ENCODE measurements around the gene TSPEAR. TPM values are rescaled to one million over a fixed set of nuclear protein-coding genes. Genes with fewer than 3 reads are reported as not detected.

Gene TSPEAR
- total and polyA plus RNA-seq, 4 experiments from 2014 or later: 0.07 TPM; not detected in 3

- no peak for DNase-seq
These were observed 39.3 kb upstream of the TSPEAR start for GRCh38 chr21:44750675-44751025.

GRCh38 chr21:44749759-44750674 is 38.6 kb upstream of the TSPEAR start:
- no peak overlapping the region for H3K27ac Mint-ChIP-seq
- H3K27me3 ChIP-seq (ENCODE audit: insufficient read depth, low read length): no peaks in the 10 kb centered on the region
- H3K4me1 Mint-ChIP-seq: peaks cover 0 to 1% (median 0%) of the 10 kb centered on the region in 4 donors
- no peak for DNase-seq
- H3K4me3 Mint-ChIP-seq: no peak overlapping the region
- no peaks in the 10 kb centered on the region for H3K36me3 Mint-ChIP-seq
- H3K27me3 Mint-ChIP-seq: peaks cover 11 to 12% of the 10 kb centered on the region in 2 donors
- intact Hi-C loops (cut with micrococcal nuclease): no loop called here
- H3K36me3 ChIP-seq (ENCODE audit: insufficient read depth, low read length): no peaks in the 10 kb centered on the region
- no peak overlapping the region for H3K27ac ChIP-seq (ENCODE audit: low read depth, low read length)
- CTCF ChIA-PET (ENCODE audit: partially characterized antibody): interaction anchor here (0.9 kb wide), 1 partner anchor 43 kb away, joined by 4 read pairs; no protein-coding TSS in a partner anchor
- H3K9me3 Mint-ChIP-seq: no peaks in the 10 kb centered on the region
- no peaks in the 10 kb centered on the region for H3K9me3 ChIP-seq (ENCODE audit: control insufficient read depth in 1 of 2, low read length in 2 of 2)
- no peaks in the 10 kb centered on the region for H3K4me1 ChIP-seq (ENCODE audit: insufficient read depth, low read length)
- POLR2A ChIA-PET (ENCODE audit: partially characterized antibody): no interaction called here
- no peak overlapping the region for H3K4me3 ChIP-seq (ENCODE audit: low read length in 2 of 2)

More at GRCh38 chr21:44750675-44751025, 39.3 kb upstream of the TSPEAR start:
- peaks cover 11 to 12% of the 10 kb centered on the region in 2 donors for H3K27me3 Mint-ChIP-seq
- H3K4me1 Mint-ChIP-seq: peaks cover 0 to 1% (median 0%) of the 10 kb centered on the region in 4 donors
- no peaks in the 10 kb centered on the region for H3K36me3 ChIP-seq (ENCODE audit: insufficient read depth, low read length)
- no peaks in the 10 kb centered on the region for H3K4me1 ChIP-seq (ENCODE audit: insufficient read depth, low read length)
- H3K36me3 Mint-ChIP-seq: no peaks in the 10 kb centered on the region
- no peak overlapping the region for H3K4me3 Mint-ChIP-seq
- no peak overlapping the region for H3K27ac ChIP-seq (ENCODE audit: low read depth, low read length)
- no peaks in the 10 kb centered on the region for H3K27me3 ChIP-seq (ENCODE audit: insufficient read depth, low read length)
- intact Hi-C loops (cut with micrococcal nuclease): no loop called here
- H3K9me3 ChIP-seq (ENCODE audit: control insufficient read depth in 1 of 2, low read length in 2 of 2): no peaks in the 10 kb centered on the region
- no peaks in the 10 kb centered on the region for H3K9me3 Mint-ChIP-seq
- H3K4me3 ChIP-seq (ENCODE audit: low read length in 2 of 2): no peak overlapping the region
- POLR2A ChIA-PET (ENCODE audit: partially characterized antibody): no interaction called here
- CTCF ChIA-PET (ENCODE audit: partially characterized antibody): no interaction called here
- H3K27ac Mint-ChIP-seq: no peak overlapping the region

GRCh38 chr21:44749116-44749758 is 37.9 kb upstream of the TSPEAR start:
- Mint-ChIP-seq H3K4me3 (no peak overlapping the region), H3K27ac (no peak overlapping the region), H3K9me3 (no peaks in the 10 kb centered on the region), H3K36me3 (no peaks in the 10 kb centered on the region), H3K27me3 (peaks cover 11 to 12% of the 10 kb centered on the region in 2 donors), H3K4me1 (peaks cover 0 to 1% (median 0%) of the 10 kb centered on the region in 4 donors)
- no peaks in the 10 kb centered on the region for H3K36me3 ChIP-seq (ENCODE audit: insufficient read depth, low read length)
- no peak overlapping the region for H3K27ac ChIP-seq (ENCODE audit: low read depth, low read length)
- ChIA-PET CTCF (ENCODE audit: partially characterized antibody) (interaction anchor here (0.9 kb wide), 1 partner anchor 44 kb away, joined by 4 read pairs; no protein-coding TSS in a partner anchor), POLR2A (ENCODE audit: partially characterized antibody) (no interaction called here)
- no peaks in the 10 kb centered on the region for H3K27me3 ChIP-seq (ENCODE audit: insufficient read depth, low read length)
- DNase-seq: no peak
- H3K9me3 ChIP-seq (ENCODE audit: control insufficient read depth in 1 of 2, low read length in 2 of 2): no peaks in the 10 kb centered on the region
- intact Hi-C loops (cut with micrococcal nuclease): no loop called here
- H3K4me1 ChIP-seq (ENCODE audit: insufficient read depth, low read length): no peaks in the 10 kb centered on the region
- H3K4me3 ChIP-seq (ENCODE audit: low read length in 2 of 2): no peak overlapping the region

GRCh38 chr21:44748621-44749020 is 37.2 kb upstream of the TSPEAR start:
- no peaks in the 10 kb centered on the region for H3K36me3 ChIP-seq (ENCODE audit: insufficient read depth, low read length)
- no peaks in the 10 kb centered on the region for H3K9me3 ChIP-seq (ENCODE audit: control insufficient read depth in 1 of 2, low read length in 2 of 2)
- Mint-ChIP-seq H3K27ac (no peak overlapping the region), H3K4me1 (peaks cover 0 to 1% (median 0%) of the 10 kb centered on the region in 4 donors), H3K9me3 (no peaks in the 10 kb centered on the region), H3K36me3 (no peaks in the 10 kb centered on the region), H3K4me3 (no peak overlapping the region), H3K27me3 (peaks cover 9 to 12% of the 10 kb centered on the region in 2 donors)
- DNase-seq: no peak
- no peaks in the 10 kb centered on the region for H3K27me3 ChIP-seq (ENCODE audit: insufficient read depth, low read length)
- intact Hi-C loops (cut with micrococcal nuclease): no loop called here
- ChIA-PET CTCF (ENCODE audit: partially characterized antibody) (interaction anchor here (0.9 kb wide), 1 partner anchor 44 kb away, joined by 4 read pairs; no protein-coding TSS in a partner anchor), POLR2A (ENCODE audit: partially characterized antibody) (no interaction called here)
- no peaks in the 10 kb centered on the region for H3K4me1 ChIP-seq (ENCODE audit: insufficient read depth, low read length)
- no peak overlapping the region for H3K4me3 ChIP-seq (ENCODE audit: low read length in 2 of 2)
- no peak overlapping the region for H3K27ac ChIP-seq (ENCODE audit: low read depth, low read length)

GRCh38 chr21:44742418-44743153 is 31.2 kb upstream of the TSPEAR start:
- H3K4me3 Mint-ChIP-seq: no peak overlapping the region
- no peak overlapping the region for H3K27ac ChIP-seq (ENCODE audit: low read depth, low read length)
- H3K4me3 ChIP-seq (ENCODE audit: low read length in 2 of 2): no peak overlapping the region
- peak overlapping the region in 4 of 7 donors; percentile 48 to 83 (median 79) for H3K27ac Mint-ChIP-seq
- ChIA-PET POLR2A (ENCODE audit: partially characterized antibody) (interaction anchor here (1.1 to 1.7 kb wide), 4 partner anchors 85 to 232 kb away, joined by 6 to 20 read pairs (median 10); partner anchors contain the start of gene KRTAP12-3), CTCF (ENCODE audit: partially characterized antibody) (interaction anchor here (0.6 to 7.5 kb wide), 36 partner anchors 11 to 241 kb away, joined by 3 to 269 read pairs (median 4); partner anchors contain the start of genes KRTAP10-11, KRTAP12-3, KRTAP12-4 and UBE2G2)
- no peaks in the 10 kb centered on the region for H3K27me3 ChIP-seq (ENCODE audit: insufficient read depth, low read length)
- H3K27me3 Mint-ChIP-seq: peaks cover 0 to under 1% of the 10 kb centered on the region in 2 donors
- H3K36me3 Mint-ChIP-seq: no peaks in the 10 kb centered on the region
- H3K9me3 ChIP-seq (ENCODE audit: control insufficient read depth in 1 of 2, low read length in 2 of 2): no peaks in the 10 kb centered on the region
- H3K36me3 ChIP-seq (ENCODE audit: insufficient read depth, low read length): no peaks in the 10 kb centered on the region
- peaks cover 4 to 12% (median 4%) of the 10 kb centered on the region in 4 donors for H3K4me1 Mint-ChIP-seq
- H3K4me1 ChIP-seq (ENCODE audit: insufficient read depth, low read length): no peaks in the 10 kb centered on the region
- H3K9me3 Mint-ChIP-seq: no peaks in the 10 kb centered on the region
- intact Hi-C loops (cut with micrococcal nuclease): loop anchor here (1.0 kb wide), 1 partner anchor 51 kb away; no protein-coding TSS in a partner anchor
- peak in 4 of 5 donors; percentile 40 to 54 (median 47) for DNase-seq

GRCh38 chr21:44741921-44742320 is 30.5 kb upstream of the TSPEAR start:
- Histone ChIP-seq H3K27me3 (ENCODE audit: insufficient read depth, low read length) (no peaks in the 10 kb centered on the region), H3K4me1 (ENCODE audit: insufficient read depth, low read length) (no peaks in the 10 kb centered on the region), H3K27ac (ENCODE audit: low read depth, low read length) (no peak overlapping the region), H3K9me3 (ENCODE audit: control insufficient read depth in 1 of 2, low read length in 2 of 2) (no peaks in the 10 kb centered on the region), H3K36me3 (ENCODE audit: insufficient read depth, low read length) (no peaks in the 10 kb centered on the region), H3K4me3 (ENCODE audit: low read length in 2 of 2) (no peak overlapping the region)
- no peak for DNase-seq
- ChIA-PET POLR2A (ENCODE audit: partially characterized antibody) (interaction anchor here (1.1 to 1.7 kb wide), 4 partner anchors 84 to 232 kb away, joined by 6 to 20 read pairs (median 10); partner anchors contain the start of gene KRTAP12-3), CTCF (ENCODE audit: partially characterized antibody) (interaction anchor here (0.7 to 7.5 kb wide), 33 partner anchors 11 to 240 kb away, joined by 3 to 269 read pairs (median 4); partner anchors contain the start of genes KRTAP10-11, KRTAP12-3, KRTAP12-4 and UBE2G2)
- Mint-ChIP-seq H3K27me3 (no peaks in the 10 kb centered on the region), H3K9me3 (peaks cover 0 to 2% (median 0%) of the 10 kb centered on the region in 8 donors), H3K36me3 (no peaks in the 10 kb centered on the region), H3K4me3 (no peak overlapping the region), H3K4me1 (peaks cover 4 to 12% (median 4%) of the 10 kb centered on the region in 4 donors), H3K27ac (peak overlapping the region in 1 of 7 donors; percentile 13)
- intact Hi-C loops (cut with micrococcal nuclease): loop anchor here (1.0 kb wide), 1 partner anchor 51 kb away; no protein-coding TSS in a partner anchor

Measured in CD4-positive, alpha-beta memory T cell (primary cell).